Parathyroid adenoma (tissue), 2 donors: ENCODE results near the gene PAXX.
A peak's percentile ranks its signal among the peaks of the same experiment; 100 is the strongest.

Experiments used
- H2AFZ ChIP-seq: fragments of 300-600 bp; sonication (generic); one replicate; pipeline ENCODE4 v1.7.0; 2017; ENCODE audit warnings: antibody characterized with exemption, mild to moderate bottlenecking
- H3K27ac ChIP-seq: fragments of 300-600 bp; sonication (generic); one replicate; pipeline ENCODE4 v1.7.0; 2017
- H3K27me3 ChIP-seq: fragments of 300-600 bp; sonication (generic); one replicate; pipeline ENCODE4 v1.7.0; 2017; ENCODE audit warnings: low read length; ENCODE audit not compliant: control insufficient read depth, insufficient read depth
- H3K36me3 ChIP-seq: fragments of 300-600 bp; sonication (generic); one replicate; pipeline ENCODE4 v1.7.0; 2017; ENCODE audit warnings: low read length; ENCODE audit not compliant: control insufficient read depth, insufficient read depth
- H3K4me1 ChIP-seq: fragments of 300-600 bp; sonication (generic); one replicate; pipeline ENCODE4 v1.7.0; 2017; ENCODE audit warnings: control low read depth
- H3K4me2 ChIP-seq: fragments of 300-600 bp; sonication (generic); one replicate; pipeline ENCODE4 v1.7.0; 2017; ENCODE audit warnings: low read length
- H3K4me3 ChIP-seq: fragments of 300-600 bp; sonication (generic); one replicate; pipeline ENCODE4 v1.7.0; 2017; ENCODE audit warnings: low read depth, low read length
- H3K79me2 ChIP-seq: fragments of 300-600 bp; sonication (generic); one replicate; pipeline ENCODE4 v1.7.0; 2017; ENCODE audit warnings: control low read depth
- H3K9ac ChIP-seq: fragments of 300-600 bp; sonication (generic); one replicate; pipeline ENCODE4 v1.7.0; 2017; ENCODE audit warnings: mild to moderate bottlenecking
- H3K9me3 ChIP-seq: fragments of 300-600 bp; sonication (generic); one replicate; pipeline ENCODE4 v1.7.0; 2017; ENCODE audit warnings: low read length; ENCODE audit not compliant: control insufficient read depth
- TF ChIP-seq, protein P1 (sequence below): fragments of 300-600 bp; sonication (generic); IDR thresholded peaks from one replicate; pipeline ENCODE4 v1.7.0; 2017; ENCODE audit warnings: antibody characterized with exemption, mild to moderate bottlenecking
- donor health status: primary hyperparathyroidism.

Gene PAXX

GRCh38 chr9:136951541-136952320 is 40.5 kb upstream of the PAXX start, which contains the start of gene LCN12:
LCN12 (plus strand) TSS chr9:136952273; CDS start chr9:136952328, 55 bp downstream.
- Histone ChIP-seq H3K27ac (peak within 1 kb of the TSS; percentile 97), H3K4me3 (no peak within 1 kb of the TSS), H3K4me2 (no peak within 1 kb of the TSS), H3K9ac (no peak within 1 kb of the TSS), H3K27me3 (no peaks in the 10 kb centered on the region), H3K9me3 (no peaks in the 10 kb centered on the region), H2AFZ (no peak within 1 kb of the TSS), H3K36me3 (no peaks in the 10 kb centered on the region), H3K79me2 (no peaks in the 10 kb centered on the region), H3K4me1 (no peaks in the 10 kb centered on the region)
- TF ChIP-seq, protein P1, sequence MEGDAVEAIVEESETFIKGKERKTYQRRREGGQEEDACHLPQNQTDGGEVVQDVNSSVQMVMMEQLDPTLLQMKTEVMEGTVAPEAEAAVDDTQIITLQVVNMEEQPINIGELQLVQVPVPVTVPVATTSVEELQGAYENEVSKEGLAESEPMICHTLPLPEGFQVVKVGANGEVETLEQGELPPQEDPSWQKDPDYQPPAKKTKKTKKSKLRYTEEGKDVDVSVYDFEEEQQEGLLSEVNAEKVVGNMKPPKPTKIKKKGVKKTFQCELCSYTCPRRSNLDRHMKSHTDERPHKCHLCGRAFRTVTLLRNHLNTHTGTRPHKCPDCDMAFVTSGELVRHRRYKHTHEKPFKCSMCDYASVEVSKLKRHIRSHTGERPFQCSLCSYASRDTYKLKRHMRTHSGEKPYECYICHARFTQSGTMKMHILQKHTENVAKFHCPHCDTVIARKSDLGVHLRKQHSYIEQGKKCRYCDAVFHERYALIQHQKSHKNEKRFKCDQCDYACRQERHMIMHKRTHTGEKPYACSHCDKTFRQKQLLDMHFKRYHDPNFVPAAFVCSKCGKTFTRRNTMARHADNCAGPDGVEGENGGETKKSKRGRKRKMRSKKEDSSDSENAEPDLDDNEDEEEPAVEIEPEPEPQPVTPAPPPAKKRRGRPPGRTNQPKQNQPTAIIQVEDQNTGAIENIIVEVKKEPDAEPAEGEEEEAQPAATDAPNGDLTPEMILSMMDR = no peak

DNA sequence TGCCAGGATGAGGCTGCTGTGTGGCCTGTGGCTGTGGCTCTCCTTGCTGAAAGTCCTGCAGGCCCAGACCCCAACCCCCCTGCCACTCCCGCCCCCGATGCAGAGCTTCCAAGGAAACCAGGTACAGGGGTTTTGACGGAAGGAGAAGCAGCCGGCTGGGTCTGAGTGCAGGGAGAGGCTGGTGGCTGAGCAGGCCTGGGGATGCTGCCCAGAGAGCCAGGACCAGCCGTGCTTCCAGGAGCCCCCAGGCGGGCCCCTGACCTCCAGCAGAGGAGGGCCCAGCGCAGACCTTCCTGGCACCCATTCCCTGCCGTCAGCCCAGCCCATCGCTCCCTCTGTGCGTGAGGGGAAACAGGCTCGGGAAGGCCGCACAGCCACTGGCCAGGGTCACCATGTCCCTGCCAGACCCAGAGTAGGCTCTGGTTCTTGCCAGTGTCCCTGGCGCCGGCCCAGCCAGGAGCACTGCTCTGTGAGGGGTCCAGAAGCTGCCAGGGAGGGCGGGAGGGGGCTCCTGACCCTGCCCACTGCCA is 39.8 kb upstream of the PAXX start:
- Histone ChIP-seq H3K79me2 (no peaks in the 10 kb centered on the region), H3K4me3 (no peak overlapping the region), H2AFZ (no peak overlapping the region), H3K4me2 (no peak overlapping the region), H3K9ac (no peak overlapping the region), H3K4me1 (no peaks in the 10 kb centered on the region), H3K27ac (no peak overlapping the region), H3K9me3 (no peaks in the 10 kb centered on the region), H3K27me3 (no peaks in the 10 kb centered on the region), H3K36me3 (no peaks in the 10 kb centered on the region)
- TF ChIP-seq, protein P1 = no peak

DNA sequence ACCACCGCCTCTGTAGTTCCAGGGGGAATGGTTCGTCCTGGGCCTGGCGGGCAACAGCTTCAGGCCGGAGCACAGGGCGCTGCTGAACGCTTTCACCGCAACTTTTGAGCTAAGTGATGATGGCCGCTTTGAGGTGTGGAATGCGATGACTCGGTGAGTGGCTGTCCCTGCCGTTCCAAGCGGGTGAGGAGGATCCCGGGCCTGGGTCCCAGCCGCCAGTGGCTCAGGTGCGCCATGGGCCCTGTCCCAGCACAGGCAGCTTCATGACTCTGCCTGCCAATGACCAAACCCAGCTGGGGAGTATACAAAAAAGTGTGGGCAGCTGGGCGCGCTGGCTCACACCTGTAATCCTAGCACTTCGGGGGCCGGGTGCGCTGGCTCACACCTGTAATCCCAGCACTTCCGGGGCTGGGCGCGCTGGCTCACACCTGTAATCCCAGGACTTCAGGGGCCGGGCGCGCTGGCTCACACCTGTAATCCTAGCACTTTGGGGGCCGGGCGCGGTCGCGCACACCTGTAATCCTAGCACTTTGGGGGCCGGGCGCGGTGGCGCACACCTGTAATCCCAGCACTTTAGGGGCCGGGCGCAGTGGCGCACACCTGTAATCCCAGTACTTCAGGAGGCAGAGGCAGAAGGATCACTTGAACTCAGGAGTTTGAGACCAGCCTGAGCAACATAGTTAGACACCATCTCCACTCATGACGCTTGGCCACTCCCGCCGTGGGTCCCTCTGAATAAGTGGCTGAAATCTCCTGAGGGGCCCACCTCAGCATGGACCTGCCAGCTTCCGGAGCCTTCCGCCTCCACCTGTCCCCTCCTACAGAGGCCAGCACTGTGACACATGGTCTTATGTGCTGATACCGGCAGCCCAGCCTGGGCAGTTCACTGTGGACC is 39.1 kb upstream of the PAXX start:
- Histone ChIP-seq H3K9ac (no peak overlapping the region), H3K4me2 (no peak overlapping the region), H3K4me1 (no peaks in the 10 kb centered on the region), H3K9me3 (no peaks in the 10 kb centered on the region), H3K36me3 (no peaks in the 10 kb centered on the region), H3K4me3 (no peak overlapping the region), H3K27ac (no peak overlapping the region), H3K79me2 (no peaks in the 10 kb centered on the region), H2AFZ (no peak overlapping the region), H3K27me3 (no peaks in the 10 kb centered on the region)
- TF ChIP-seq, protein P1 = no peak

DNA sequence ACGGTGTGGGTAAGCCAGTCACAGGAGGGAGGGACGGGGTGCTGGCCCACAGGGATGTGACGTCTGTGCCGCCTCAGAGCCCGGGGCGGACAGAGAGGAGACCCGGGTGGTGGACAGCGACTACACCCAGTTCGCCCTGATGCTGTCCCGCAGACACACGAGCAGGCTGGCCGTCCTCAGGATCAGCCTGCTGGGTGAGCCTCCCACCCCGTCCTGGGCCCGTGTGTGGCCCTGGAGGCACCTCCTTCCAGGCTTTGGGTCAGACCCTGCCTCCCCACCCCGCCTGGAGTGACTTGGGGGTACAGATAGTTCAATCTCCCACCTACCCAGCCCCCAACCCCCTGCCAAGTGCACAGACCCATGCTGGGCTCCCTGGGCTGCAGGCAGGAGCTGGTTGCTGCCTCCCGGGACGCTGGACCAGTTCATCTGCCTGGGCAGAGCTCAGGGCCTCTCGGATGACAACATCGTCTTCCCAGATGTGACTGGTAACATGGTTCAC is 38.4 kb upstream of the PAXX start:
- H3K27me3 ChIP-seq = no peaks in the 10 kb centered on the region
- H3K4me1 ChIP-seq = no peaks in the 10 kb centered on the region
- no peaks in the 10 kb centered on the region for H3K79me2 ChIP-seq
- H3K4me3 ChIP-seq = no peak overlapping the region
- H3K9ac ChIP-seq = no peak overlapping the region
- H3K36me3 ChIP-seq = no peaks in the 10 kb centered on the region
- H3K27ac ChIP-seq = no peak overlapping the region
- no peak overlapping the region for H2AFZ ChIP-seq
- no peak overlapping the region for H3K4me2 ChIP-seq
- TF ChIP-seq, protein P1 = no peak
- no peaks in the 10 kb centered on the region for H3K9me3 ChIP-seq
